H1 (cell line): ENCODE data around the gene ZFYVE16. TPM values are rescaled to one million over a fixed set of nuclear protein-coding genes. Genes with fewer than 3 reads are reported as not detected.

ENCODE experiments used
- EGR1 ChIP-seq: IDR thresholded peaks from 2 replicates; pipeline ENCODE4 v1.6.1; 2011; ENCODE audit warnings: low read depth, low read length, borderline replicate concordance
- NRF1 ChIP-seq: IDR thresholded peaks from 2 replicates; pipeline ENCODE4 v1.6.1; 2011; ENCODE audit warnings: mild to moderate bottlenecking, low read depth, low read length, improper control_type of control experiment
- RBBP5 ChIP-seq: IDR thresholded peaks from 2 replicates; pipeline ENCODE4 v1.7.1; 2012; ENCODE audit warnings: low read depth, mild to moderate bottlenecking, inconsistent platforms, low read length, moderate library complexity, borderline replicate concordance
- RXRA ChIP-seq: IDR thresholded peaks from 2 replicates; pipeline ENCODE4 v1.6.1; 2011; ENCODE audit warnings: low read depth, mild to moderate bottlenecking, low read length, moderate library complexity; ENCODE audit not compliant: insufficient read depth
- SIN3A ChIP-seq, 2 experiments: IDR thresholded peaks in 1 of 2; conservative IDR thresholded peaks in 1 of 2; 2 replicates each; pipeline ENCODE4 v1.6.1; 2011 to 2012; ENCODE audit warnings: low read length in 2 of 2, improper control_type of control experiment in 1 of 2, low read depth in 1 of 2, mild to moderate bottlenecking in 1 of 2
- SIX5 ChIP-seq: IDR thresholded peaks from 2 replicates; pipeline ENCODE4 v1.6.1; 2011; ENCODE audit warnings: mild to moderate bottlenecking, low read depth, low read length
- SP4 ChIP-seq: IDR thresholded peaks from 2 replicates; pipeline ENCODE4 v1.6.1; 2012; ENCODE audit warnings: low read length, inconsistent platforms
- SUZ12 ChIP-seq: fragments of 200-600 bp; sonication (generic); IDR thresholded peaks from 2 replicates; pipeline ENCODE4 v1.6.1; 2012; ENCODE audit warnings: mild to moderate bottlenecking, inconsistent platforms, low read length, moderate library complexity, mixed read lengths
- ZNF274 ChIP-seq: IDR thresholded peaks from 2 replicates; pipeline ENCODE4 v1.7.0; 2012; ENCODE audit warnings: low read length, borderline replicate concordance; ENCODE audit errors: extremely low read depth
- polyA plus RNA-seq, 7 experiments: library from polyadenylated mRNA; depleted of rRNA in 3 of 7; stranded (reverse) in 5 of 7; unstranded in 2 of 7; fragments of >200 nt in 5 of 7; fragments of 200-250 nt in 2 of 7; gene quantifications; 1 replicate in 5 of 7; 2 replicates in 1 of 7; 4 replicates in 1 of 7; pipeline versions ENCODE4 v1.2.1 to v1.2.3, GENCODE V29; 2011 to 2013; ENCODE audit warnings: missing spikeins in 2 of 7, mixed read lengths in 2 of 7
- total RNA-seq: library from RNA; stranded (reverse); fragmentation: NEBNext Ultra II Directional; extraction: Animal tissue kit (Norgen Biotek cat#: 25700); gene quantifications from 2 replicates; pipeline ENCODE4 v1.2.1, GENCODE V29; 2021
- TF ChIP-seq, protein P1 (sequence below): fragments of 300-600 bp; sonication (generic); IDR thresholded peaks from 2 replicates; pipeline ENCODE4 v1.7.1; 2012; ENCODE audit warnings: low read length, moderate library complexity, mild to moderate bottlenecking, inconsistent platforms; ENCODE audit not compliant: insufficient replicate concordance
- TF ChIP-seq, protein P2 (sequence below): IDR thresholded peaks from 2 replicates; pipeline ENCODE4 v1.6.1; 2012; ENCODE audit warnings: inconsistent platforms

ZFYVE16 gene
- total and polyA plus RNA-seq, 2 of the 8 experiments (the other 6 are each of a cell fraction or from before 2014, with no cell fraction given) = 3.6 to 24.2 TPM

DNA sequence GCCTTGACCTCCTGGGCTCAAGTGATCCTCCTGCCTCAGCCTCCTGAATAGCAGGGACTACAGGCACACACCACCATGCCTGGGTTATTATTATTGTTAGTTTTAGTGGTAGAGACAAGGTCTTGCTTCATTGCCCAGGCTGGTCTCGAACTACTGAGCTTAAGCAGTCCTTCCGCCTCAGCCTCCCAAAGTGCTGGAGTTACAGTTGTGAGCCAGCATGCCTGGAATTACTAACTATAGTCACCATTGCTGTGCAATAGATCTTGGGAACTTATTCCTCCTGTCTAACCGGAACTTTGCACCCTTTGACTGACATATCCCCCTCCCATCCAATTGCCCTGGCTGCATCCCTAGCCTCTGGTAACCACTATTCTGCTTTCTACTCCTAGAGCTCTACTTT lies 83.4 kb downstream of the ZFYVE16 start (continued):
- TF ChIP-seq, protein P1, sequence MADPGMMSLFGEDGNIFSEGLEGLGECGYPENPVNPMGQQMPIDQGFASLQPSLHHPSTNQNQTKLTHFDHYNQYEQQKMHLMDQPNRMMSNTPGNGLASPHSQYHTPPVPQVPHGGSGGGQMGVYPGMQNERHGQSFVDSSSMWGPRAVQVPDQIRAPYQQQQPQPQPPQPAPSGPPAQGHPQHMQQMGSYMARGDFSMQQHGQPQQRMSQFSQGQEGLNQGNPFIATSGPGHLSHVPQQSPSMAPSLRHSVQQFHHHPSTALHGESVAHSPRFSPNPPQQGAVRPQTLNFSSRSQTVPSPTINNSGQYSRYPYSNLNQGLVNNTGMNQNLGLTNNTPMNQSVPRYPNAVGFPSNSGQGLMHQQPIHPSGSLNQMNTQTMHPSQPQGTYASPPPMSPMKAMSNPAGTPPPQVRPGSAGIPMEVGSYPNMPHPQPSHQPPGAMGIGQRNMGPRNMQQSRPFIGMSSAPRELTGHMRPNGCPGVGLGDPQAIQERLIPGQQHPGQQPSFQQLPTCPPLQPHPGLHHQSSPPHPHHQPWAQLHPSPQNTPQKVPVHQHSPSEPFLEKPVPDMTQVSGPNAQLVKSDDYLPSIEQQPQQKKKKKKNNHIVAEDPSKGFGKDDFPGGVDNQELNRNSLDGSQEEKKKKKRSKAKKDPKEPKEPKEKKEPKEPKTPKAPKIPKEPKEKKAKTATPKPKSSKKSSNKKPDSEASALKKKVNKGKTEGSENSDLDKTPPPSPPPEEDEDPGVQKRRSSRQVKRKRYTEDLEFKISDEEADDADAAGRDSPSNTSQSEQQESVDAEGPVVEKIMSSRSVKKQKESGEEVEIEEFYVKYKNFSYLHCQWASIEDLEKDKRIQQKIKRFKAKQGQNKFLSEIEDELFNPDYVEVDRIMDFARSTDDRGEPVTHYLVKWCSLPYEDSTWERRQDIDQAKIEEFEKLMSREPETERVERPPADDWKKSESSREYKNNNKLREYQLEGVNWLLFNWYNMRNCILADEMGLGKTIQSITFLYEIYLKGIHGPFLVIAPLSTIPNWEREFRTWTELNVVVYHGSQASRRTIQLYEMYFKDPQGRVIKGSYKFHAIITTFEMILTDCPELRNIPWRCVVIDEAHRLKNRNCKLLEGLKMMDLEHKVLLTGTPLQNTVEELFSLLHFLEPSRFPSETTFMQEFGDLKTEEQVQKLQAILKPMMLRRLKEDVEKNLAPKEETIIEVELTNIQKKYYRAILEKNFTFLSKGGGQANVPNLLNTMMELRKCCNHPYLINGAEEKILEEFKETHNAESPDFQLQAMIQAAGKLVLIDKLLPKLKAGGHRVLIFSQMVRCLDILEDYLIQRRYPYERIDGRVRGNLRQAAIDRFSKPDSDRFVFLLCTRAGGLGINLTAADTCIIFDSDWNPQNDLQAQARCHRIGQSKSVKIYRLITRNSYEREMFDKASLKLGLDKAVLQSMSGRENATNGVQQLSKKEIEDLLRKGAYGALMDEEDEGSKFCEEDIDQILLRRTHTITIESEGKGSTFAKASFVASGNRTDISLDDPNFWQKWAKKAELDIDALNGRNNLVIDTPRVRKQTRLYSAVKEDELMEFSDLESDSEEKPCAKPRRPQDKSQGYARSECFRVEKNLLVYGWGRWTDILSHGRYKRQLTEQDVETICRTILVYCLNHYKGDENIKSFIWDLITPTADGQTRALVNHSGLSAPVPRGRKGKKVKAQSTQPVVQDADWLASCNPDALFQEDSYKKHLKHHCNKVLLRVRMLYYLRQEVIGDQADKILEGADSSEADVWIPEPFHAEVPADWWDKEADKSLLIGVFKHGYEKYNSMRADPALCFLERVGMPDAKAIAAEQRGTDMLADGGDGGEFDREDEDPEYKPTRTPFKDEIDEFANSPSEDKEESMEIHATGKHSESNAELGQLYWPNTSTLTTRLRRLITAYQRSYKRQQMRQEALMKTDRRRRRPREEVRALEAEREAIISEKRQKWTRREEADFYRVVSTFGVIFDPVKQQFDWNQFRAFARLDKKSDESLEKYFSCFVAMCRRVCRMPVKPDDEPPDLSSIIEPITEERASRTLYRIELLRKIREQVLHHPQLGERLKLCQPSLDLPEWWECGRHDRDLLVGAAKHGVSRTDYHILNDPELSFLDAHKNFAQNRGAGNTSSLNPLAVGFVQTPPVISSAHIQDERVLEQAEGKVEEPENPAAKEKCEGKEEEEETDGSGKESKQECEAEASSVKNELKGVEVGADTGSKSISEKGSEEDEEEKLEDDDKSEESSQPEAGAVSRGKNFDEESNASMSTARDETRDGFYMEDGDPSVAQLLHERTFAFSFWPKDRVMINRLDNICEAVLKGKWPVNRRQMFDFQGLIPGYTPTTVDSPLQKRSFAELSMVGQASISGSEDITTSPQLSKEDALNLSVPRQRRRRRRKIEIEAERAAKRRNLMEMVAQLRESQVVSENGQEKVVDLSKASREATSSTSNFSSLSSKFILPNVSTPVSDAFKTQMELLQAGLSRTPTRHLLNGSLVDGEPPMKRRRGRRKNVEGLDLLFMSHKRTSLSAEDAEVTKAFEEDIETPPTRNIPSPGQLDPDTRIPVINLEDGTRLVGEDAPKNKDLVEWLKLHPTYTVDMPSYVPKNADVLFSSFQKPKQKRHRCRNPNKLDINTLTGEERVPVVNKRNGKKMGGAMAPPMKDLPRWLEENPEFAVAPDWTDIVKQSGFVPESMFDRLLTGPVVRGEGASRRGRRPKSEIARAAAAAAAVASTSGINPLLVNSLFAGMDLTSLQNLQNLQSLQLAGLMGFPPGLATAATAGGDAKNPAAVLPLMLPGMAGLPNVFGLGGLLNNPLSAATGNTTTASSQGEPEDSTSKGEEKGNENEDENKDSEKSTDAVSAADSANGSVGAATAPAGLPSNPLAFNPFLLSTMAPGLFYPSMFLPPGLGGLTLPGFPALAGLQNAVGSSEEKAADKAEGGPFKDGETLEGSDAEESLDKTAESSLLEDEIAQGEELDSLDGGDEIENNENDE = no peak
- TF ChIP-seq EGR1 (no peak), RBBP5 (no peak), SIX5 (no peak), SIN3A (conservative IDR thresholded peaks at IDR 0.05 in 1 of 2, IDR thresholded peaks at IDR 0.05 in 1 of 2; ENCODE audit: low read depth in 1 of 2, low read length in 2 of 2) (no peak), NRF1 (no peak), RXRA (no peak), SUZ12 (no peak), ZNF274 (no peak), SP4 (no peak)
- TF ChIP-seq, protein P2, sequence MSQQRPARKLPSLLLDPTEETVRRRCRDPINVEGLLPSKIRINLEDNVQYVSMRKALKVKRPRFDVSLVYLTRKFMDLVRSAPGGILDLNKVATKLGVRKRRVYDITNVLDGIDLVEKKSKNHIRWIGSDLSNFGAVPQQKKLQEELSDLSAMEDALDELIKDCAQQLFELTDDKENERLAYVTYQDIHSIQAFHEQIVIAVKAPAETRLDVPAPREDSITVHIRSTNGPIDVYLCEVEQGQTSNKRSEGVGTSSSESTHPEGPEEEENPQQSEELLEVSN = no peak
